ENCODE data around the gene MICAL3.

MICAL3 gene

DNA sequence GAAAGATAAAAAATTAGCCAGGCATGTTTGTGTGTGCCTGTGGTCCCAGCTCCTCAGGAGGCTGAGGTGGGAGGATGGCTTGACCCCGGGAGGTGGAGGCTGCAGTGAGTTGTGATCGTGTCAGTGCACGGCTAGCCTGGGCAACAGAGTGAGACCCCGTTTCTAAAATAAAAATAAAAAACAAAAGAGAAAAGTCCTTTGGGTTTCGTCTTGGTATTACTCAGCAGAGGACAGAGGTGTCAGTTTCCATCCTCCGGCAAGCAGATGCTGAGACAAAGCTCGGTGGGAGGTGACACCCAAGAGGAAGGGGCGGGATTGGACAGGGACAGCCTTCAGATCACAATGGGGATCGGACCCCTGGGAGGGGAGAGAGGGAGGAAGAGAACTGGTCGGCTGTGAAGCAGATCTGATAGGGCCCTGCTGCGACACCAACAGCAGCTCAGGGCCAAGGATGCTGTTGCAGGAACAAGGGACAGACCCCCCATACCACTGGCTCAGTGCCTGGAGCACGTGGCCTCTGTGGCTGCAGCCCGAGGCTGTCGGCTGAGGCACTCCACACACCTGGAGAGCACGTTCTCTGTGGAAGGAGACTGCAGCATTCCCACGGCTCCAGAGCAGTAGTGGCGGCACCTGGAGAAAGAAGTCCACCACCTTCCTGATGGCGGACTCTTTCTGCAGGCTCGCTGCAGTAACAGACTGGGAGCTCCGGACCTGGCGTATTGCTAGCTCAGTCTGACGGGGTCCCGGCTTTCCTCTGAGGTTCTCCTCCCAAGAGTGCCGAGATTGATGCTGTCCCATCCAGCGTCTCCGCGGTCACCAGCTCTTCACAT lies 244.9 kb downstream of the MICAL3 start:
- no peak for DNase-seq

DNA sequence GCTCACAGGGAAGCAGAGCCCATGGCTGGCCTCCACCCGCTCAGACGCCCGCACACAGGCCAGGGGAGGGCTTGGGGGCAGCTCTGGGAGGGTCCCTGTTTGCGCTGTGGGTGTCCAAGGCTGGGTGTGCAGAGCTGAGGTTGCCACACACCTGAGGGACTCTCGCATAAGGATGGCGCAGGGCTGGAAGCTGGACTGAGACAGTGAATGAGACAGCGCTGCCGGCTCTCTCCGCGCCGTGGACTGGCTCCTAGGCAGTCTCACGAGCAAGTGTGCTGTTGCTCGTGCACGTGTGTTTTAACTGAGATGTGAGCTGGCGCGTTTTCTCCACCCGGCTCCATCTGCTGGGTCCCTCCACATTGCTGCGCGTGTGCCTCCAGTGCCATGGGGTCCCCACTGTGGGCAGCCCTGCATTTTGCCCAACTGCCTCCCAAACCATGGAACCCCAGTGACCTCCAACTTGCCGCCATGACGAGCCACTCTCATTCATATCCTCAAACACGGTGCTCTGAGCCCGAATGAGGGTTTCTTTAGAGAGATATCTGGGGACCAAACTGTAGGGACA lies 245.9 kb downstream of the MICAL3 start:
- peak overlapping the region; percentile 80 for H3K4me3 ChIP-seq (ENCODE audit: low read length)

More for the DNA sequence above, 244.9 kb downstream of the MICAL3 start:
- H3K27ac ChIP-seq (ENCODE audit: low read length), result no peak overlapping the region
- no peak overlapping the region for H3K9ac ChIP-seq (ENCODE audit: low read length)
- TF ChIP-seq EZH2 (optimal IDR thresholded peaks at IDR 0.05; ENCODE audit: low read depth, low read length), result no peak
- no peak for TF ChIP-seq EZH2phosphoT487 (IDR thresholded peaks at IDR 0.05; ENCODE audit: low read length)
- TF ChIP-seq, protein P1, sequence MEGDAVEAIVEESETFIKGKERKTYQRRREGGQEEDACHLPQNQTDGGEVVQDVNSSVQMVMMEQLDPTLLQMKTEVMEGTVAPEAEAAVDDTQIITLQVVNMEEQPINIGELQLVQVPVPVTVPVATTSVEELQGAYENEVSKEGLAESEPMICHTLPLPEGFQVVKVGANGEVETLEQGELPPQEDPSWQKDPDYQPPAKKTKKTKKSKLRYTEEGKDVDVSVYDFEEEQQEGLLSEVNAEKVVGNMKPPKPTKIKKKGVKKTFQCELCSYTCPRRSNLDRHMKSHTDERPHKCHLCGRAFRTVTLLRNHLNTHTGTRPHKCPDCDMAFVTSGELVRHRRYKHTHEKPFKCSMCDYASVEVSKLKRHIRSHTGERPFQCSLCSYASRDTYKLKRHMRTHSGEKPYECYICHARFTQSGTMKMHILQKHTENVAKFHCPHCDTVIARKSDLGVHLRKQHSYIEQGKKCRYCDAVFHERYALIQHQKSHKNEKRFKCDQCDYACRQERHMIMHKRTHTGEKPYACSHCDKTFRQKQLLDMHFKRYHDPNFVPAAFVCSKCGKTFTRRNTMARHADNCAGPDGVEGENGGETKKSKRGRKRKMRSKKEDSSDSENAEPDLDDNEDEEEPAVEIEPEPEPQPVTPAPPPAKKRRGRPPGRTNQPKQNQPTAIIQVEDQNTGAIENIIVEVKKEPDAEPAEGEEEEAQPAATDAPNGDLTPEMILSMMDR (IDR thresholded peaks at IDR 0.05; ENCODE audit: low read length), result no peak
- H3K9me2 ChIP-seq (replicated peaks; ENCODE audit: insufficient read depth, low read length), result no peaks in the 10 kb centered on the region
- H3K4me3 ChIP-seq (ENCODE audit: low read length), result no peak overlapping the region
- no peak overlapping the region for H3K4me2 ChIP-seq (ENCODE audit: low read depth, low read length)
- peaks cover 8% of the 10 kb centered on the region for H3F3A ChIP-seq (ENCODE audit: insufficient read depth, low read length)
- peaks cover 27% of the 10 kb centered on the region for H3K79me2 ChIP-seq (ENCODE audit: low read length)
- H2AFZ ChIP-seq (ENCODE audit: low read length), result no peak overlapping the region
- no peaks in the 10 kb centered on the region for H4K20me1 ChIP-seq (ENCODE audit: insufficient read depth, low read length)
- no peaks in the 10 kb centered on the region for H3K36me3 ChIP-seq (replicated peaks; ENCODE audit: insufficient read depth, low read length)
- H3K4me1 ChIP-seq (ENCODE audit: low read length), result no peaks in the 10 kb centered on the region
- no peaks in the 10 kb centered on the region for H3K27me3 ChIP-seq (replicated peaks; ENCODE audit: insufficient read depth, low read length)
- no peaks in the 10 kb centered on the region for H3K9me3 ChIP-seq (replicated peaks; ENCODE audit: insufficient read depth, low read length)

DNA sequence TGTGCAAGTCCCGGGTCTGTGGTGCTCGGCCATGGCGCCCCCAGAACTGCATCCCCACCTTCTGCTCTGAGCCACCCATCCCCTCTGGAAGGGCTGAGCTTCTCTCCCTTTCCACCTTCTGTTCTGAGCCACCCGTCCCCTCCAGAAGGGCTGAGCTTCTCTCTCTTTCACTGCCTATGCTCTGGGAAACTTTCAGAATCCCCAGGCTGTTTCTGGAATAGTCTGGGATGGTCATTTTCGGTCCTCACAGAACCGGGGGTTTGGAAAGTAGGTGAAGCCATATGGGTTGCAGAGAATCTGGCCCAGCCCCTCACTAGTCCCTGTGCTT lies 246.7 kb downstream of the MICAL3 start:
- H3K4me3 ChIP-seq (ENCODE audit: low read length), result peak overlapping the region; percentile 80
- H3K79me2 ChIP-seq (ENCODE audit: low read length), result peaks cover 38% of the 10 kb centered on the region
- H3K27me3 ChIP-seq (replicated peaks; ENCODE audit: insufficient read depth, low read length), result no peaks in the 10 kb centered on the region
- H3K36me3 ChIP-seq (replicated peaks; ENCODE audit: insufficient read depth, low read length), result no peaks in the 10 kb centered on the region
- peak overlapping the region; percentile 91 for H3K9ac ChIP-seq (ENCODE audit: low read length)
- no peaks in the 10 kb centered on the region for H3K9me2 ChIP-seq (replicated peaks; ENCODE audit: insufficient read depth, low read length)
- peak overlapping the region; percentile 93 for H3K27ac ChIP-seq (ENCODE audit: low read length)
- peak overlapping the region; percentile 68; the same call in 1 of the 2 replicates for H2AFZ ChIP-seq (ENCODE audit: low read length)
- TF ChIP-seq, protein P1 (IDR thresholded peaks at IDR 0.05; ENCODE audit: low read length), result no peak
- no peak for TF ChIP-seq EZH2phosphoT487 (IDR thresholded peaks at IDR 0.05; ENCODE audit: low read length)
- TF ChIP-seq EZH2 (optimal IDR thresholded peaks at IDR 0.05; ENCODE audit: low read depth, low read length), result no peak
- no peaks in the 10 kb centered on the region for H3K9me3 ChIP-seq (replicated peaks; ENCODE audit: insufficient read depth, low read length)
- DNase-seq, result no peak
- H3K4me1 ChIP-seq (ENCODE audit: low read length), result peaks cover 6% of the 10 kb centered on the region; the same call in 1 of the 2 replicates
- H3K4me2 ChIP-seq (ENCODE audit: low read depth, low read length), result peak overlapping the region; percentile 82
- H3F3A ChIP-seq (ENCODE audit: insufficient read depth, low read length), result peaks cover 8% of the 10 kb centered on the region
- H4K20me1 ChIP-seq (ENCODE audit: insufficient read depth, low read length), result peaks cover 6% of the 10 kb centered on the region; the same call in 1 of the 2 replicates

More for the DNA sequence above, 245.9 kb downstream of the MICAL3 start:
- no peaks in the 10 kb centered on the region; the same call in 1 of the 2 replicates for H4K20me1 ChIP-seq (ENCODE audit: insufficient read depth, low read length)
- no peak for DNase-seq
- no peaks in the 10 kb centered on the region for H3K4me1 ChIP-seq (ENCODE audit: low read length)
- H3K4me2 ChIP-seq (ENCODE audit: low read depth, low read length), result peak overlapping the region; percentile 82
- no peaks in the 10 kb centered on the region for H3K9me3 ChIP-seq (replicated peaks; ENCODE audit: insufficient read depth, low read length)
- H3F3A ChIP-seq (ENCODE audit: insufficient read depth, low read length), result peaks cover 8% of the 10 kb centered on the region
- no peak overlapping the region for H2AFZ ChIP-seq (ENCODE audit: low read length)
- no peak overlapping the region for H3K9ac ChIP-seq (ENCODE audit: low read length)
- H3K27me3 ChIP-seq (replicated peaks; ENCODE audit: insufficient read depth, low read length), result no peaks in the 10 kb centered on the region
- no peaks in the 10 kb centered on the region for H3K36me3 ChIP-seq (replicated peaks; ENCODE audit: insufficient read depth, low read length)
- TF ChIP-seq, protein P1 (IDR thresholded peaks at IDR 0.05; ENCODE audit: low read length), result no peak
- TF ChIP-seq EZH2phosphoT487 (IDR thresholded peaks at IDR 0.05; ENCODE audit: low read length) (no peak), EZH2 (optimal IDR thresholded peaks at IDR 0.05; ENCODE audit: low read depth, low read length) (no peak)
- H3K9me2 ChIP-seq (replicated peaks; ENCODE audit: insufficient read depth, low read length), result no peaks in the 10 kb centered on the region
- H3K79me2 ChIP-seq (ENCODE audit: low read length), result peaks cover 30% of the 10 kb centered on the region
- H3K27ac ChIP-seq (ENCODE audit: low read length), result no peak overlapping the region

Measured in MM.1S (cell line).